ENCODE results near the gene OPRL1.

OPRL1 gene

GRCh38 chr20:64056889-64057627, 22.8 kb upstream of the OPRL1 start:
- DNase-seq: no peak

- peak; percentile 80 for DNase-seq
Measured at GRCh38 chr20:64057628-64058498, 22.0 kb upstream of the OPRL1 start.

- no peak for DNase-seq
Measured at GRCh38 chr20:64058536-64058935, 21.3 kb upstream of the OPRL1 start.

GRCh38 chr20:64062276-64062595, 17.6 kb upstream of the OPRL1 start:
- DNase-seq: no peak

- DNase-seq: peak; percentile 94
Measured at GRCh38 chr20:64062596-64063388, 17.1 kb upstream of the OPRL1 start, which contains the start of gene TCEA2. Gene TCEA2 (plus strand): TSS chr20:64063198. CDS start chr20:64063313, 115 bp downstream.

- DNase-seq: no peak
Measured at GRCh38 chr20:64063389-64064144, 16.3 kb upstream of the OPRL1 start.

- no peak for DNase-seq
Measured at GRCh38 chr20:64064145-64064698, 15.7 kb upstream of the OPRL1 start.

- DNase-seq: no peak
Measured at GRCh38 chr20:64065062-64065973, 14.6 kb upstream of the OPRL1 start.

- DNase-seq: peak; percentile 74
Measured at GRCh38 chr20:64065974-64066343, 13.9 kb upstream of the OPRL1 start.

GRCh38 chr20:64067005-64067632, 12.8 kb upstream of the OPRL1 start:
- no peak for DNase-seq

- DNase-seq: no peak
Measured at GRCh38 chr20:64067733-64068307, 12.1 kb upstream of the OPRL1 start.

GRCh38 chr20:64068386-64069208, 11.3 kb upstream of the OPRL1 start:
- DNase-seq: no peak

- no peak for DNase-seq
Measured at GRCh38 chr20:64069209-64069613, 10.7 kb upstream of the OPRL1 start.

- DNase-seq: no peak
Measured at GRCh38 chr20:64069614-64070243, 10.2 kb upstream of the OPRL1 start.

- no peak for DNase-seq
Measured at GRCh38 chr20:64070244-64070993, 9.5 kb upstream of the OPRL1 start.

GRCh38 chr20:64071341-64072332, 8.2 kb upstream of the OPRL1 start:
- no peak for DNase-seq

Data from CD4-positive, alpha-beta T cell treated with Interleukin-10 for 1 hour (primary cell).